HCT116 (cell line): ENCODE results near the gene ALG8.

ENCODE experiments used
- CBX3 ChIP-seq: IDR thresholded peaks from 2 replicates; pipeline ENCODE4 v1.6.1; 2012; ENCODE audit warnings: low read depth
- CEBPB ChIP-seq: IDR thresholded peaks from 2 replicates; pipeline ENCODE4 v1.6.1; 2012; ENCODE audit warnings: low read depth
- EZH2 ChIP-seq: fragments of 200-600 bp; sonication (generic); IDR thresholded peaks from 2 replicates; pipeline ENCODE4 v1.6.1; 2017; ENCODE audit warnings: antibody characterized with exemption, mixed run types
- JUND ChIP-seq: IDR thresholded peaks from 2 replicates; pipeline ENCODE4 v1.6.1; 2012
- POLR2A ChIP-seq: IDR thresholded peaks from 2 replicates; pipeline ENCODE4 v1.7.0; 2011; ENCODE audit warnings: borderline replicate concordance; ENCODE audit not compliant: insufficient read depth, insufficient read length; ENCODE audit errors: extremely low read depth
- POLR2AphosphoS5 ChIP-seq: IDR thresholded peaks from 2 replicates; pipeline ENCODE4 v1.6.1; 2011; ENCODE audit warnings: mild to moderate bottlenecking, low read depth, low read length, moderate library complexity
- SIN3A ChIP-seq: IDR thresholded peaks from 2 replicates; pipeline ENCODE4 v1.6.1; 2012; ENCODE audit warnings: low read depth
- SRF ChIP-seq: IDR thresholded peaks from 2 replicates; pipeline ENCODE4 v1.6.1; 2012; ENCODE audit warnings: low read depth
- TCF7L2 ChIP-seq: IDR thresholded peaks from 2 replicates; pipeline ENCODE4 v1.7.0; 2011; ENCODE audit warnings: borderline replicate concordance, inconsistent platforms; ENCODE audit not compliant: insufficient read depth, insufficient read length; ENCODE audit errors: extremely low read depth
- ZFX ChIP-seq: fragments of 450-650 bp; IDR thresholded peaks from 2 replicates; pipeline ENCODE4 v1.6.1; 2017
- TF ChIP-seq, protein P1 (sequence below): IDR thresholded peaks from 2 replicates; pipeline ENCODE4 v1.6.1; 2011; ENCODE audit warnings: mild to moderate bottlenecking, low read length, moderate library complexity; ENCODE audit not compliant: insufficient replicate concordance; ENCODE audit errors: extremely low read depth
- TF ChIP-seq, protein P2 (sequence below), 3 experiments: fragments of 200-600 bp in 1 of 3; sonication (generic) in 1 of 3; IDR thresholded peaks in 2 of 3; conservative IDR thresholded peaks in 1 of 3; 2 replicates each; pipeline ENCODE4 v1.5.1; 2012 to 2017; ENCODE audit warnings: low read depth in 2 of 3, low read length in 2 of 3, antibody characterized with exemption in 1 of 3, borderline replicate concordance in 1 of 3, control low read depth in 1 of 3, mild to moderate bottlenecking in 1 of 3, mixed read lengths in 1 of 3, mixed run types in 1 of 3, moderate library complexity in 1 of 3; ENCODE audit not compliant: insufficient read depth in 1 of 3
- TF ChIP-seq, protein P3 (sequence below): IDR thresholded peaks from 2 replicates; pipeline ENCODE4 v1.6.1; 2012

DNA sequence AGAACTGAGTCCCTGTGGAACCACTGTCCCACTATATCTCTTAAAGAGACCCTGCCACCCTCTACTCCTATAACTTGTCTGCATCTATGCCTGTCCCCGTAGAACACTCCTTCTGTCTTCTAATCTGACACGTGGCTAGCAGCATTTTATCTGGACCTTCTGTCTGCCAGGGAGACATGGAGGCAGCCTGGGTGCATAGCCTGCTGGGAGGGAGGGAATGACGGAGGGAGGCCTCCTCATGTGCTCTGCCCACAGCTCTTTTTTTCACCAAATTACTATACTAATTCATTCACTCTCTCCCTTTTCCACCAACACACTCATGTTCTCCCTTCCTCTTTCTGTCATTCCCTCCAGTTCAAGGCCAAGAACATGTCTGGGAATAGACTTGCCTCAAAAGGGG is 83.3 kb downstream of the ALG8 start:
- TF ChIP-seq, protein P1, sequence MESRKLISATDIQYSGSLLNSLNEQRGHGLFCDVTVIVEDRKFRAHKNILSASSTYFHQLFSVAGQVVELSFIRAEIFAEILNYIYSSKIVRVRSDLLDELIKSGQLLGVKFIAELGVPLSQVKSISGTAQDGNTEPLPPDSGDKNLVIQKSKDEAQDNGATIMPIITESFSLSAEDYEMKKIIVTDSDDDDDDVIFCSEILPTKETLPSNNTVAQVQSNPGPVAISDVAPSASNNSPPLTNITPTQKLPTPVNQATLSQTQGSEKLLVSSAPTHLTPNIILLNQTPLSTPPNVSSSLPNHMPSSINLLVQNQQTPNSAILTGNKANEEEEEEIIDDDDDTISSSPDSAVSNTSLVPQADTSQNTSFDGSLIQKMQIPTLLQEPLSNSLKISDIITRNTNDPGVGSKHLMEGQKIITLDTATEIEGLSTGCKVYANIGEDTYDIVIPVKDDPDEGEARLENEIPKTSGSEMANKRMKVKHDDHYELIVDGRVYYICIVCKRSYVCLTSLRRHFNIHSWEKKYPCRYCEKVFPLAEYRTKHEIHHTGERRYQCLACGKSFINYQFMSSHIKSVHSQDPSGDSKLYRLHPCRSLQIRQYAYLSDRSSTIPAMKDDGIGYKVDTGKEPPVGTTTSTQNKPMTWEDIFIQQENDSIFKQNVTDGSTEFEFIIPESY, result no peak
- TF ChIP-seq, protein P2, sequence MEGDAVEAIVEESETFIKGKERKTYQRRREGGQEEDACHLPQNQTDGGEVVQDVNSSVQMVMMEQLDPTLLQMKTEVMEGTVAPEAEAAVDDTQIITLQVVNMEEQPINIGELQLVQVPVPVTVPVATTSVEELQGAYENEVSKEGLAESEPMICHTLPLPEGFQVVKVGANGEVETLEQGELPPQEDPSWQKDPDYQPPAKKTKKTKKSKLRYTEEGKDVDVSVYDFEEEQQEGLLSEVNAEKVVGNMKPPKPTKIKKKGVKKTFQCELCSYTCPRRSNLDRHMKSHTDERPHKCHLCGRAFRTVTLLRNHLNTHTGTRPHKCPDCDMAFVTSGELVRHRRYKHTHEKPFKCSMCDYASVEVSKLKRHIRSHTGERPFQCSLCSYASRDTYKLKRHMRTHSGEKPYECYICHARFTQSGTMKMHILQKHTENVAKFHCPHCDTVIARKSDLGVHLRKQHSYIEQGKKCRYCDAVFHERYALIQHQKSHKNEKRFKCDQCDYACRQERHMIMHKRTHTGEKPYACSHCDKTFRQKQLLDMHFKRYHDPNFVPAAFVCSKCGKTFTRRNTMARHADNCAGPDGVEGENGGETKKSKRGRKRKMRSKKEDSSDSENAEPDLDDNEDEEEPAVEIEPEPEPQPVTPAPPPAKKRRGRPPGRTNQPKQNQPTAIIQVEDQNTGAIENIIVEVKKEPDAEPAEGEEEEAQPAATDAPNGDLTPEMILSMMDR (IDR thresholded peaks at IDR 0.05 in 2 of 3, conservative IDR thresholded peaks at IDR 0.05 in 1 of 3; ENCODE audit: borderline replicate concordance in 1 of 3, insufficient read depth in 1 of 3, low read depth in 2 of 3, low read length in 2 of 3), result no peak
- no peak for TF ChIP-seq SIN3A
- no peak for TF ChIP-seq CBX3
- TF ChIP-seq SRF, result no peak
- no peak for TF ChIP-seq POLR2A
- TF ChIP-seq, protein P3, sequence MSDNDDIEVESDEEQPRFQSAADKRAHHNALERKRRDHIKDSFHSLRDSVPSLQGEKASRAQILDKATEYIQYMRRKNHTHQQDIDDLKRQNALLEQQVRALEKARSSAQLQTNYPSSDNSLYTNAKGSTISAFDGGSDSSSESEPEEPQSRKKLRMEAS, result no peak
- TF ChIP-seq POLR2AphosphoS5, result no peak
- no peak for TF ChIP-seq JUND
- TF ChIP-seq TCF7L2, result no peak
- TF ChIP-seq CEBPB, result no peak
- TF ChIP-seq EZH2, result no peak
- TF ChIP-seq ZFX, result no peak
